H9 (cell line): ENCODE measurements around the gene FLNC. TPM values are rescaled to one million over a fixed set of nuclear protein-coding genes. Genes with fewer than 3 reads are reported as not detected.

Experiments used
- DNase-seq: peaks from one replicate; pipeline ENCODE4 v3.0.0-alpha.2; 2017
- H2AFZ ChIP-seq: one replicate; pipeline ENCODE4 v1.6.1; 2013; ENCODE audit warnings: mild to moderate bottlenecking, low read length, control low read depth, moderate library complexity
- H2AK5ac ChIP-seq: 2 replicates; pipeline ENCODE4 v1.6.1; 2013; ENCODE audit warnings: low read length, control low read depth, mixed read lengths; ENCODE audit not compliant: insufficient read length
- H2BK120ac ChIP-seq: one replicate; pipeline ENCODE4 v1.6.1; 2013; ENCODE audit warnings: low read depth, mild to moderate bottlenecking, low read length, control low read depth, inconsistent platforms; ENCODE audit not compliant: poor library complexity, severe bottlenecking
- H2BK12ac ChIP-seq: 2 replicates; pipeline ENCODE4 v1.6.1; 2013; ENCODE audit warnings: low read length, control low read depth, mixed read lengths, low read depth; ENCODE audit not compliant: insufficient read length
- H2BK15ac ChIP-seq: 2 replicates; pipeline ENCODE4 v1.6.1; 2013; ENCODE audit warnings: low read depth, low read length, control low read depth
- H2BK20ac ChIP-seq: one replicate; pipeline ENCODE4 v1.6.1; 2013; ENCODE audit warnings: low read depth, mild to moderate bottlenecking, low read length, control low read depth, inconsistent platforms; ENCODE audit not compliant: poor library complexity, severe bottlenecking
- H2BK5ac ChIP-seq: 2 replicates; pipeline ENCODE4 v1.6.1; 2013; ENCODE audit warnings: low read length, control low read depth, mixed read lengths; ENCODE audit not compliant: insufficient read length
- H3K14ac ChIP-seq: 2 replicates; pipeline ENCODE4 v1.6.1; 2013; ENCODE audit warnings: low read length, control low read depth; ENCODE audit not compliant: insufficient read depth
- H3K18ac ChIP-seq: 2 replicates; pipeline ENCODE4 v1.6.1; 2013; ENCODE audit warnings: low read depth, mild to moderate bottlenecking, mixed read lengths, low read length, control low read depth; ENCODE audit not compliant: insufficient read length
- H3K23ac ChIP-seq: 2 replicates; pipeline ENCODE4 v1.6.1; 2013; ENCODE audit warnings: low read length, control low read depth, mixed read lengths, low read depth; ENCODE audit not compliant: insufficient read length
- H3K23me2 ChIP-seq: 2 replicates; pipeline ENCODE4 v1.6.1; 2013; ENCODE audit warnings: low read depth, mild to moderate bottlenecking, mixed read lengths, low read length, control low read depth; ENCODE audit not compliant: insufficient read length, poor library complexity, severe bottlenecking
- H3K27ac ChIP-seq: 2 replicates; pipeline ENCODE4 v1.5.1; 2013; ENCODE audit warnings: low read length, control low read depth, mixed read lengths, low read depth; ENCODE audit not compliant: insufficient read length
- H3K27me3 ChIP-seq: 2 replicates; pipeline ENCODE4 v1.6.1; 2013; ENCODE audit warnings: low read length, control low read depth, inconsistent platforms; ENCODE audit not compliant: insufficient read depth
- H3K4ac ChIP-seq: 2 replicates; pipeline ENCODE4 v1.6.1; 2013; ENCODE audit warnings: low read depth, mild to moderate bottlenecking, control low read depth, inconsistent platforms, low read length, moderate library complexity
- H3K4me1 ChIP-seq: 2 replicates; pipeline ENCODE4 v1.6.1; 2013; ENCODE audit warnings: low read length, control low read depth, inconsistent platforms; ENCODE audit not compliant: insufficient read depth
- H3K4me2 ChIP-seq: 2 replicates; pipeline ENCODE4 v1.6.1; 2013; ENCODE audit warnings: low read length, control low read depth, mixed read lengths; ENCODE audit not compliant: insufficient read length, insufficient read depth
- H3K56ac ChIP-seq: 2 replicates; pipeline ENCODE4 v1.6.1; 2013; ENCODE audit warnings: low read depth, mild to moderate bottlenecking, mixed read lengths, low read length, control low read depth; ENCODE audit not compliant: insufficient read length
- H3K79me1 ChIP-seq: 2 replicates; pipeline ENCODE4 v1.6.1; 2013; ENCODE audit warnings: low read depth, mild to moderate bottlenecking, moderate library complexity, low read length, control low read depth, inconsistent platforms; ENCODE audit not compliant: insufficient read depth, poor library complexity, severe bottlenecking
- H3K79me2 ChIP-seq: 2 replicates; pipeline ENCODE4 v1.6.1; 2013; ENCODE audit warnings: low read length, control low read depth, inconsistent platforms; ENCODE audit not compliant: insufficient read depth
- H3K9ac ChIP-seq: 2 replicates; pipeline ENCODE4 v1.6.1; 2013; ENCODE audit warnings: low read length, control low read depth, mixed read lengths; ENCODE audit not compliant: insufficient read length; ENCODE audit errors: extremely low read depth
- H3K9me3 ChIP-seq: one replicate; pipeline ENCODE4 v1.6.1; 2013; ENCODE audit warnings: low read depth, low read length, inconsistent platforms; ENCODE audit not compliant: control insufficient read depth
- H3T11ph ChIP-seq: one replicate; pipeline ENCODE4 v1.6.1; 2013; ENCODE audit warnings: mild to moderate bottlenecking, low read length, control low read depth, inconsistent platforms
- H4K20me1 ChIP-seq: one replicate; pipeline ENCODE4 v1.6.1; 2013; ENCODE audit not compliant: control insufficient read depth, insufficient read length, insufficient read depth
- H4K5ac ChIP-seq: 2 replicates; pipeline ENCODE4 v1.6.1; 2013; ENCODE audit warnings: low read depth, mild to moderate bottlenecking, mixed read lengths, low read length, control low read depth; ENCODE audit not compliant: insufficient read length
- H4K8ac ChIP-seq: replicated peaks from 2 replicates; pipeline ENCODE4 v1.6.1; 2013; ENCODE audit warnings: low read length, control low read depth, mixed read lengths, low read depth; ENCODE audit not compliant: insufficient read length
- H4K91ac ChIP-seq: 2 replicates; pipeline ENCODE4 v1.6.1; 2013; ENCODE audit warnings: low read depth, mild to moderate bottlenecking, moderate library complexity, mixed read lengths, low read length, control low read depth; ENCODE audit not compliant: insufficient read length
- H3K27ac Mint-ChIP-seq, 3 experiments: 2 replicates in 2 of 3; 3 replicates in 1 of 3; pipeline ENCODE4 v1.8.0; 2020 to 2021; ENCODE audit warnings: mixed read lengths in 3 of 3, mild to moderate bottlenecking in 1 of 3, moderate library complexity in 1 of 3
- H3K27me3 Mint-ChIP-seq: 2 replicates; pipeline ENCODE4 v1.8.0; 2021; ENCODE audit warnings: low read depth, mild to moderate bottlenecking, moderate library complexity, mixed read lengths
- H3K36me3 Mint-ChIP-seq, 3 experiments: 2 replicates in 2 of 3; 3 replicates in 1 of 3; pipeline ENCODE4 v1.8.0; 2020 to 2021; ENCODE audit warnings: low read depth in 3 of 3, mixed read lengths in 3 of 3; ENCODE audit not compliant: insufficient read depth in 1 of 3
- H3K4me1 Mint-ChIP-seq, 2 experiments: 2 replicates each; pipeline ENCODE4 v1.8.0; 2020; ENCODE audit warnings: mixed read lengths in 2 of 2
- H3K4me3 Mint-ChIP-seq, 2 experiments: 2 replicates in 1 of 2; 3 replicates in 1 of 2; pipeline ENCODE4 v1.8.0; 2020 to 2021; ENCODE audit warnings: mild to moderate bottlenecking in 2 of 2, mixed read lengths in 2 of 2, moderate library complexity in 1 of 2
- H3K9me3 Mint-ChIP-seq, 2 experiments: 2 replicates in 1 of 2; 3 replicates in 1 of 2; pipeline ENCODE4 v1.8.0; 2020; ENCODE audit warnings: mild to moderate bottlenecking in 2 of 2, mixed read lengths in 2 of 2, moderate library complexity in 1 of 2
- CTCF ChIP-seq: fragments of 200-600 bp; sonication (generic); conservative IDR thresholded peaks from 3 replicates; pipeline ENCODE4 v1.8.0; 2021; ENCODE audit warnings: antibody characterized with exemption, mild to moderate bottlenecking
- WGBS: extraction: QIAGEN DNeasy Blood & Tissue Kit; methylation state at CpG from one replicate; pipeline ENCODE4 v1.1.7; 2013; ENCODE audit warnings: missing lambda C conversion rate, low lambda C conversion rate, mixed read lengths; ENCODE audit not compliant: insufficient read length; ENCODE audit errors: extremely low coverage; 5-methylcytosine and 5-hydroxymethylcytosine counted together
- total RNA-seq: library from RNA; stranded (reverse); gene quantifications from 2 replicates; pipeline ENCODE4 v1.2.1, GENCODE V29; 2021

The FLNC gene
- total RNA-seq, 1 experiment from 2014 or later, result 12.2 TPM

DNA sequence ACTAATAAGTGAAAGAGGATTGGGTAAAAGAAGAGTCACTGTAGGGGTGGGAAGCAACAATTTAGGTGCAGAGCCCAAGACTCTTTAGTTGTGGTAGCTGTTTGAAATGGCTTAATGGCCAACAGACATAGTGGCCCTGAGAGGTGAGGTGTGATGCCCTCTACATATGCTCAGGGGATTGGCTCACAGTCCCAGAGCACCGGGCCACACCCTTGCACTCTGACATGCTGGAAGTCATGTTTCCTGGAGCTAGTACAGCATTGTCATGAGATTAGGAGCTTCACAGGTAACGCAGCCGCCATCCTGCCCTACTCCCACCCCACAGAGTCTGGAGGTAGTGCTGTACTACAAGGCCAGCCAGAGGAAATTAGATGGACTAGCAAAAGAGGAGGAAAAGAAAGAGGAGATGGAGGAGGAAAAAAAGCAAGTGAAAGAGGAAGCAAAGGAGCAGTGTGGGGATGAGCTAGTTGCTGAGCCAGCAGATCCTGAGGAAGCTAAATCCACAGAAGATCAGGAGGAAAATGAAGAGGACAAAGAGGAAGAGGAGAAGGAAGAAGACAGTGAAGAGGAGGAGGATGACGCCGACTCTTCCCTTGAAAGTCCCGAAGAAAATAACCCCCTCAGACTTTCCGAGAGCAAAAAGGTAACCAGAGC, 14.8 kb upstream of the FLNC start:
- Histone ChIP-seq H3K4ac (no peak overlapping the region), H3K27ac (no peak overlapping the region), H3K23me2 (no peaks in the 10 kb centered on the region), H3K56ac (no peak overlapping the region), H4K20me1 (no peaks in the 10 kb centered on the region), H3K27me3 (no peaks in the 10 kb centered on the region), H3T11ph (no peak overlapping the region), H3K4me2 (no peak overlapping the region), H3K9me3 (no peaks in the 10 kb centered on the region), H3K79me1 (no peaks in the 10 kb centered on the region), H3K4me1 (0 out of 2 replicates have a peak, but pooled peaks cover 3% of the 10 kb centered on the region), H3K79me2 (no peaks in the 10 kb centered on the region), H2AFZ (no peak overlapping the region), H2BK5ac (no peak overlapping the region), H3K14ac (no peak overlapping the region), H2BK12ac (no peak overlapping the region), H4K8ac (no peak overlapping the region), H3K9ac (no peak overlapping the region), H4K91ac (no peak overlapping the region), H2BK120ac (no peak overlapping the region), H2BK20ac (no peak overlapping the region), H3K18ac (no peak overlapping the region), H2BK15ac (no peak overlapping the region), H3K23ac (no peak overlapping the region), H2AK5ac (no peak overlapping the region), H4K5ac (no peak overlapping the region)
- H3K36me3 Mint-ChIP-seq, result peaks cover 2 to 13% (median 4%) of the 10 kb centered on the region in 3 experiments; a peak in 4 of 7 replicates
- no peaks in the 10 kb centered on the region for H3K27me3 Mint-ChIP-seq
- H3K27ac Mint-ChIP-seq, result peak overlapping the region in 1 of 3 experiments; percentile 4; a peak in 1 of 7 replicates
- H3K4me1 Mint-ChIP-seq, result peaks cover 4 to 6% of the 10 kb centered on the region in 2 experiments; a peak in 3 of 4 replicates
- H3K9me3 Mint-ChIP-seq, result no peaks in the 10 kb centered on the region
- no CpG with 5 or more reads among the region's 7 CpGs for WGBS
- no peak for DNase-seq
- no peak for TF ChIP-seq CTCF
- H3K4me3 Mint-ChIP-seq, result no peak overlapping the region
